ENCODE measurements around the gene MRGPRE.

MRGPRE gene

GRCh38 chr11:3213659-3214419 is 18.4 kb downstream of the MRGPRE start:
- DNase-seq (ENCODE audit: low spot score), result no peak

- DNase-seq (ENCODE audit: low spot score), result no peak
Observed at GRCh38 chr11:3208272-3208671, 23.9 kb downstream of the MRGPRE start.

GRCh38 chr11:3207526-3208189 is 24.6 kb downstream of the MRGPRE start:
- no peak for DNase-seq (ENCODE audit: low spot score)

GRCh38 chr11:3206922-3207204 is 25.4 kb downstream of the MRGPRE start:
- DNase-seq (ENCODE audit: low spot score), result no peak

GRCh38 chr11:3206156-3206921 is 25.9 kb downstream of the MRGPRE start:
- DNase-seq (ENCODE audit: low spot score), result no peak

GRCh38 chr11:3205261-3206155 is 26.7 kb downstream of the MRGPRE start:
- no peak for DNase-seq (ENCODE audit: low spot score)

GRCh38 chr11:3204141-3205015 is 27.8 kb downstream of the MRGPRE start:
- no peak for DNase-seq (ENCODE audit: low spot score)

GRCh38 chr11:3203221-3204043 is 28.8 kb downstream of the MRGPRE start:
- DNase-seq (ENCODE audit: low spot score), result peak; percentile 81

GRCh38 chr11:3202759-3203158 is 29.5 kb downstream of the MRGPRE start:
- no peak for DNase-seq (ENCODE audit: low spot score)

- no peak for DNase-seq (ENCODE audit: low spot score)
Observed at GRCh38 chr11:3202305-3202704, 29.9 kb downstream of the MRGPRE start.

- no peak for DNase-seq (ENCODE audit: low spot score)
Observed at GRCh38 chr11:3201677-3202181, 30.5 kb downstream of the MRGPRE start.

GRCh38 chr11:3201112-3201581 is 31.1 kb downstream of the MRGPRE start:
- no peak for DNase-seq (ENCODE audit: low spot score)

GRCh38 chr11:3200388-3201111 is 31.7 kb downstream of the MRGPRE start:
- DNase-seq (ENCODE audit: low spot score), result no peak

- DNase-seq (ENCODE audit: low spot score), result no peak
Observed at GRCh38 chr11:3199537-3200295, 32.5 kb downstream of the MRGPRE start.

- DNase-seq (ENCODE audit: low spot score), result no peak
Observed at GRCh38 chr11:3198815-3199214, 33.4 kb downstream of the MRGPRE start.

- DNase-seq (ENCODE audit: low spot score), result no peak
Observed at GRCh38 chr11:3197878-3198528, 34.2 kb downstream of the MRGPRE start.

GRCh38 chr11:3197044-3197695 is 35.0 kb downstream of the MRGPRE start:
- DNase-seq (ENCODE audit: low spot score), result no peak

Data from iPS-NIHi11 (cell line).